Measurements from ENCODE around the gene EML6. TPM values are rescaled to one million over a fixed set of nuclear protein-coding genes. Genes with fewer than 3 reads are reported as not detected.

The EML6 gene
- total and polyA plus RNA-seq, 10 of the 15 experiments (the other 5 are each of a cell fraction or from before 2014, with no cell fraction given), result 0.09 to 0.67 (median 0.21) TPM

- H3K9ac ChIP-seq (ENCODE audit: control insufficient read depth, insufficient read depth, low read length), result no peak overlapping the region
- TF ChIP-seq KDM1A (IDR thresholded peaks at IDR 0.05; ENCODE audit: borderline replicate concordance) (no peak), NFYA (IDR thresholded peaks at IDR 0.05; ENCODE audit: borderline replicate concordance, low read depth, low read length) (no peak), BCL11A (IDR thresholded peaks at IDR 0.05; ENCODE audit: low read depth, low read length) (no peak), POLR2AphosphoS2 (IDR thresholded peaks at IDR 0.05; ENCODE audit: low read depth, low read length) (no peak), CREB1 (IDR thresholded peaks at IDR 0.05; ENCODE audit: low read depth) (no peak)
- WGBS (ENCODE audit: insufficient coverage, insufficient replicate concordance, low lambda C conversion rate, missing lambda C conversion rate), result 97% methylated on average over 2 of the region's 2 CpGs
- H2AFZ ChIP-seq (ENCODE audit: control insufficient read depth, low read depth, low read length), result no peak overlapping the region
- H3K79me2 ChIP-seq (ENCODE audit: control insufficient read depth, insufficient read depth, low read length), result peaks cover 18% of the 10 kb centered on the region
- no peak overlapping the region for H3K27ac ChIP-seq (ENCODE audit: control insufficient read depth, insufficient read depth)
- no peaks in the 10 kb centered on the region for H4K20me1 ChIP-seq (ENCODE audit: control insufficient read depth, insufficient read depth)
- POLR2A ChIA-PET, result interaction anchor here (1.0 to 2.5 kb wide), 2 partner anchors 75 to 150 kb away, joined by 3 to 11 read pairs; partner anchors contain the start of gene RTN4
- H3K27me3 ChIP-seq (replicated peaks in 1 of 2; ENCODE audit: control insufficient read depth in 2 of 2, insufficient read depth in 2 of 2, low read length in 1 of 2), result no peaks in the 10 kb centered on the region
- peaks cover 26% of the 10 kb centered on the region for H3K4me1 ChIP-seq (ENCODE audit: control insufficient read depth, insufficient read depth, low read length)
- H3K9me3 ChIP-seq (replicated peaks; ENCODE audit: control insufficient read depth, insufficient read depth, low read length), result no peaks in the 10 kb centered on the region
- intact Hi-C loops (cut with micrococcal nuclease; ENCODE audit: unreplicated experiment) (no loop called here), in situ Hi-C loops (cut with MboI) (no loop called here)
- DNase-seq (ENCODE audit: low read depth, low spot score) (no peak), ATAC-seq (no peak), FAIRE-seq (no peak)
- RAD21 ChIA-PET (ENCODE audit: unreplicated experiment), result interaction anchor here (0.5 to 2.3 kb wide), 7 partner anchors 19 to 136 kb away, joined by 3 to 13 read pairs (median 3); no protein-coding TSS in a partner anchor
- peaks cover 0 to 16% of the 10 kb centered on the region in 2 experiments; a peak in 2 of 4 replicates for H3K36me3 ChIP-seq (ENCODE audit: control insufficient read depth in 2 of 2, insufficient read depth in 2 of 2, low read length in 1 of 2)
- H3K4me2 ChIP-seq (ENCODE audit: control insufficient read depth, insufficient read depth), result no peak overlapping the region
- H3K4me3 ChIP-seq, result no peak overlapping the region
- no TSS peak for BruUV-seq (replicated peaks)
- SMC1A ChIA-PET (ENCODE audit: uncharacterized antibody, unreplicated experiment), result interaction anchor here (1.1 to 6.7 kb wide), 10 partner anchors 9 to 77 kb away, joined by 3 to 28 read pairs (median 8); no protein-coding TSS in a partner anchor
- CTCF ChIA-PET, result interaction anchor here (1.0 to 2.0 kb wide), 8 partner anchors 8 to 75 kb away, joined by 3 to 7 read pairs (median 4); no protein-coding TSS in a partner anchor
Observed at GRCh38 chr2:54975175-54975574, 251.7 kb downstream of the EML6 start.

All from GM12878 (cell line).